ENCODE results near the gene FOXP1.

DNA sequence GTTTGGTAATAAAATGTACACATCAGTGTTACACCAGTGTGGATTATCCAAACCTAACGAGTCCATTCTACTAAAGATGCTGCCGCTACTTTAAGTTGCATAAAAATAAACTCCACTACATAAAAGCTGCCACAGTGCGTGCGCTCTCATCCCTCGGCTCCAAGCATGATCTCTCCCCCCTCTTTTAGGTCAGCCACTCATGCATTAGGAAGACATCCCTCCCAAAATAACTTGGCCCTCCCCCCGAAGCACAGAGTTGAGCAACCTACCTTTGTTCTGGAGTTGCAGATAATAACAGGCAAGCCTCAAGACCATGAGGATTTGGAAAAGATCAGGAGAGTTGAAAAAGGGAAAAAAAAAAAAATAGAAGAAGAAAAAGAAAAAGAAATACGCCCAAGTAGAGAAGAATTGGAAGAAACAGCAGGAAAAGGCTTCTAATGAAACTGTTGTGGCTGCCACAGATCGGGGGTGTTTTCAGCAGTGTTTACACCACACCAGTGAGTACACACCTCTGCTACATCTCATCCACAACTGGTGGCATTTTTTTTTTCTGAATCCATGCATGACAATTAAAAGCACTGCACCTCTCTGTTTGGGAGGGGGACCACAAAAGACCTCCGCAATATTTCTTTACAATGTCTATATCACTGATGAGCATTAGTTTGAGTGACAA lies 339.2 kb downstream of the FOXP1 start:
- TF ChIP-seq, protein P1, sequence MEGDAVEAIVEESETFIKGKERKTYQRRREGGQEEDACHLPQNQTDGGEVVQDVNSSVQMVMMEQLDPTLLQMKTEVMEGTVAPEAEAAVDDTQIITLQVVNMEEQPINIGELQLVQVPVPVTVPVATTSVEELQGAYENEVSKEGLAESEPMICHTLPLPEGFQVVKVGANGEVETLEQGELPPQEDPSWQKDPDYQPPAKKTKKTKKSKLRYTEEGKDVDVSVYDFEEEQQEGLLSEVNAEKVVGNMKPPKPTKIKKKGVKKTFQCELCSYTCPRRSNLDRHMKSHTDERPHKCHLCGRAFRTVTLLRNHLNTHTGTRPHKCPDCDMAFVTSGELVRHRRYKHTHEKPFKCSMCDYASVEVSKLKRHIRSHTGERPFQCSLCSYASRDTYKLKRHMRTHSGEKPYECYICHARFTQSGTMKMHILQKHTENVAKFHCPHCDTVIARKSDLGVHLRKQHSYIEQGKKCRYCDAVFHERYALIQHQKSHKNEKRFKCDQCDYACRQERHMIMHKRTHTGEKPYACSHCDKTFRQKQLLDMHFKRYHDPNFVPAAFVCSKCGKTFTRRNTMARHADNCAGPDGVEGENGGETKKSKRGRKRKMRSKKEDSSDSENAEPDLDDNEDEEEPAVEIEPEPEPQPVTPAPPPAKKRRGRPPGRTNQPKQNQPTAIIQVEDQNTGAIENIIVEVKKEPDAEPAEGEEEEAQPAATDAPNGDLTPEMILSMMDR (IDR thresholded peaks at IDR 0.05) = no peak
- TF ChIP-seq POLR2A (IDR thresholded peaks at IDR 0.05) = no peak

Data from adrenal gland (tissue), 5 donors.